ENCODE measurements around the gene CACNA1G.

Gene CACNA1G

DNA sequence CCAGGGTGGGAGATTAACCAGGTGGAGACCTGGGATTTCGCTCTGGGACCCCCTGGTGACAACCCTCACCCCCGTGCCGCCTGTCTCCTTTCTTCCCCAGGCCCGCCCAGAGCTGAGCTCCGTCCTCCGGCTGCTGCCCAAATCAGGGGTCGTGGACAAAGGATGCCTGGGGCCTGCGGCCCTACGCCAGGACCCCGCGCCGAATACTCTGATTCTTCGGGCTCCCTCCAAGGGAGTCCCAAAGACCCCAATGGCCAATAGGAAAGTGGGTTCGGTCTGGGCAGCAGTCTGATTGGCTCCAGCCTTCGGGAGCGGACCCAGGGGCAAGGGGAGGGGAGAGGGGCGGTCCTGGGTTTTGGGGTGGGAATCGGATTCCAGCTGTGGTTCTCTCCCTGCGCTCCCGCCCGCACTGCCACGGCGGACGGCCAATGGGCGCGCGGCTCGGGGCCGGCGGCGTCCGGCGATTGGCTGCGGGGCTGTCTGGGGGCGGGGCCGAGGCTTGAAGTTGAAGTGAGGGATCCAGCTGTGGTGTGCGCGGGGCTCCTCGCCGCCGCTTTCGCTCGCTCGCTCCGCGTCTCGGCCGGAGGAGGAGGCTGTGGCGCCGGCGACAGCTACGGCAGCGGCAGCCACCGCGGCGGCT lies at the start of gene CACNA1G:
Gene CACNA1G, plus strand, starts transcription at position 531 of the 640 bp plus-strand sequence. CDS start 745 bp downstream, outside the sequence.
- peak; percentile 35 for DNase-seq

DNA sequence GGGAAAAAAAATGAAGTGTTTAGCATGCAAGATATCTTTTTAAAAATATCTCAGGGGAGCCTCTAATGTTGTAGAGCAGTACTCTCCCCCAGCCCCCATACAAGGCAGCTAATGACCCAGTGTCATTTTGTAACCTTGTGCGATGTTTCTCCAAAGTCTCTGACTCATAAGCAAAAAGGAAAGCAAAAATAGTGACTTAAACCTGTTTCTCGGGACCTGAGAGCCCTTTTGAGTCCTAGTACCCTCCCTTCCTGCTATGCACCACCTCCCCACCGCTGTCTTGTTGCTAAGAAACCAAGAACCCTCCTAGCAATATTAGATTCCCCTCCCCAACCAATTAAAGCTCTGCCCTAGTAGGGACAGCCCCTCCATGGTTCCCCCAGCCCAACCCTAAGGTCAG lies 49.5 kb upstream of the CACNA1G start:
- no peak for DNase-seq

- DNase-seq: no peak
Measured at GRCh38 chr17:50513495-50513894, 47.0 kb upstream of the CACNA1G start.

DNA sequence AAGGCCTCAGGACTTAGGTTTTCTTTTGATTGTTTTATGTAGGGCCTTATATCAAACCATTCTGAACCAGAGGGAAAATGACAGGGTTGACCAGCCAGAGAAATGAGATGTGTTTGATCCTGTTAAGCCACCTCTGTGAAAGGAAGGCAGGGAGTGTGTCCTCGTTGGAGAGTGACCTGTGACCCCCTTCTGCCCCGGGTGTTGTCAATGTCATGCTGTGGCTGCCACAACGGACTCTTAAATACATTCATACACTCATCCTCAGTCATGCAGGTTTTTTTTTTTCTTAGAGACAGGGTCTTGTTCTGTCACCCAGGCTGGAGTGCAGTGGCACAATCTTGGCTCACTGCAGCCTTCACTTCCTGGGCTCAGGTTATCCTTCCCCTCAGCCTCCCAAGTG lies 46.1 kb upstream of the CACNA1G start:
- no peak for DNase-seq

DNA sequence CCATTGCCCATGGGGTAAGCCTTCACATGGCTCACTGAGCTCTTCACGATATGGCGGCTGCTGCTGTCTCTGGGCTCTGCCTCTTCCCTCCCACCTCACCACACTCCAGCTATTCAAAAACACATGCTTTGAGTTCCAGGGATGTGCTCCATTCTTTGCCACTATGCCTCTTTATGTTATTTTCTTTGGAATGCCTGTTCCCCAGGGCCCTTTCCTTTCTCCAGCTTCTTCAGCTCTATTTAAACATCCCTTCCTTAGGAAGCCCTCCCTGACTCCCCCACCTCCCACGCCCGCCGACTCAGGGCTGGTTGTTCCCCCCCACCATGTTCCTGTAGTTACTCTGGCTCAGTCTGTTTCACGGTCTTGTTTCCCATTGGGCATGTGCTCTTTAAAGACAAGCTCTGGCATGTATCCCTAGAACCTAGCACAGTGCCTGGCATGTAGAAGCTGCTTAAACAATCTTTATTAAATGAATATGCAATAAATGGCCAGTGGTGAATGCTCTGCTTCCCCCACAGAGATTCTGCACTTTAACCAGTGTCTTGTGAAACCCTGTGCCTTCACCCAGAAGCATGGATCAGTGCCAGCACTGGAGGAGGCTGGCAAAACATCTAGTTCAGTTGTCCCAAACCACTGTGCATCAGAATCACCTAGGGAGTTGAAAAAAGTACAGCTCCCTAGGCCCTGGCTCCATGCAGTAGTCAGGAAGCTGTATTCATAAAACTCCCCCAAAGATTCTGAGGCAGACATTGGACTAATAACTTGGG lies 45.4 kb upstream of the CACNA1G start:
- no peak for DNase-seq

GRCh38 chr17:50517011-50517410 lies 43.5 kb upstream of the CACNA1G start:
- DNase-seq: no peak

- DNase-seq: no peak
Measured at GRCh38 chr17:50517504-50518383, 42.8 kb upstream of the CACNA1G start.

- no peak for DNase-seq
Measured at GRCh38 chr17:50518384-50519023, 42.0 kb upstream of the CACNA1G start.

DNA sequence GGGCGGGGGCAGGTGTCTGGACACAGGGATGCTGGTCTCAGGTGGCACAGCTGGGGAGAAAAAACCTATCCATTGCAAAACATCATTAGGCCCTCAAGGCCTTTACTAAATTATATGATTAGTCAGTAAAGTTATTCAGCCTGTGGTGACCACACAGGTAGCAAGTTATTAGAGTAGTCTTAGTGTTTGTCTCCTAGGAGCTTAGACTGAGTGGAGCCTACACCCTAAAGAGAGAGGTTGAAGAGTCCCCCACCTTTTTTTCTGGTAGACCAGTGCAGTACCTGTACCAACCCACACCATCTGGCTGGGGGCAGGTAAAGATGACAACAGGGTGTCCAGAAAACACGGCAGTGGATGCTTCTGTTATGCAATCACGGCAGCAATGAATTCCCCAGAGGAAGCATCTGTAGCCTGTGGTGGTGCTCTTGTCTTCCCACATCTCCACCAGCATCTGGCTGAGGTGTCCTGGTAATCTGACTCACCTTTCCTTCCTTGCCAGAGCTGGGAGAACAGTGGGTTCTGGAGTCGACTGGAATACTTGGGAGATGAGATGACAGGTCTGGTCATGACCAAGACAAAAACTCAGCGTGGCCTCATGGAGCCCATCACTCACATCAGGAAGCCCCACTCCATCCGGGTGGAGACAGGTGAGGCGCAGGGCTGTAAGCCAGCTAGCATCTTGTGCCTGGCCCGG lies 41.2 kb upstream of the CACNA1G start:
- DNase-seq: no peak

DNA sequence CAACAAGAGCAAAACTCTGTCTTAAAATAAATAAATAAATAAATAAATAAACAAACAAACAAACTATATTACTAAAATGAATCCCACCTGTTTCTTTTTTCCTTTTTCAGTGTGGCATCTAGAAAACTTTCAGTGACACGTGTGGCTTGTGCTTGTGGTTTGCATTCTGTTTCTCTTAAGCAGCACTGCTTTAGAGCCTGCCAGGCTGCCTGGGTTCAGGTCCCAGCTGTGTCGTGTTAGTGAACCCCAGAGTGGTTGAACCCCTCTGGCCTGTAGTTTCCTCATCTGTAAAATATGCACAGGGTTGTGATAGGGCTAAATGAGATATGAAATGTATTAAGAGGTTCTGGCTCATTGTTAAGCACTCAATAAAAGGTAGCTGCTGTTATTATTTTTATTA lies 40.0 kb upstream of the CACNA1G start:
- no peak for DNase-seq

DNA sequence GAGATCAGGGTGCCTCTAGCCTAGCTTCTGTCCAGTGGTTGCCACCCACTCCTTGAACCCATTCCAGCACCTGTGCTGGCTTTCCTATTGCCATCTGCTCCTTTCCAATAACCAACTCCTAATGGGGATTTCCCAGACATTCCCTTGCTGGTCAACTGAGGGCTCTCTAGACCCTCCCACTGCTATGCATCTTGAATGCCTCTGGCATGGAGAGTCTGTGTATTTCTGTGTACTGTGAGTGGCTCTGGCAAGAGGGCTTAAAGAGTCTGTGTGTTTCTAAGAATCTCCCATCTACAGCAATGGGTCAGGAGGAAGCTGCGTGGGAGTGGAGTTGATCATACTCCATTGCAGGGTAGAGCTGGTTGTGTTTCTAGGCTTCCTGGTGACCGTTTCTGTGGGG lies 39.0 kb upstream of the CACNA1G start:
- DNase-seq: no peak

DNA sequence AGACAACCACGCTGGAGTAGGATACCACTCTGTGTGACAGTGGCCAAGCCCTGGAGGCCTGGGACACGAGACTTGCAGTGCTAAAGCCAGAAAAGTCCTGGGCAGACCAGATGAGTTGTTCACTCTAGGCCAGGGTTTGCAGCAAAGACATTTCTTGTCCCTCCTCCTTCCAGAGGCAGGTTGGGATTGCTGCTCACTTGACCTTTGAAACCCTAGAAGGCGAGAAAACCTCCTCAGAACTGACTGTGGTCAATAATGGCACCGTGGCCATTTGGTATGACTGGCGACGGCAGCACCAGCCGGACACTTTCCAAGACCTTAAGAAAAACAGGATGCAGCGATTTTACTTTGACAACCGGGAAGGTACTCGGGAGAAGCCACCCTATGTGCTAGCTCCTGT lies 37.7 kb upstream of the CACNA1G start:
- DNase-seq: no peak

DNA sequence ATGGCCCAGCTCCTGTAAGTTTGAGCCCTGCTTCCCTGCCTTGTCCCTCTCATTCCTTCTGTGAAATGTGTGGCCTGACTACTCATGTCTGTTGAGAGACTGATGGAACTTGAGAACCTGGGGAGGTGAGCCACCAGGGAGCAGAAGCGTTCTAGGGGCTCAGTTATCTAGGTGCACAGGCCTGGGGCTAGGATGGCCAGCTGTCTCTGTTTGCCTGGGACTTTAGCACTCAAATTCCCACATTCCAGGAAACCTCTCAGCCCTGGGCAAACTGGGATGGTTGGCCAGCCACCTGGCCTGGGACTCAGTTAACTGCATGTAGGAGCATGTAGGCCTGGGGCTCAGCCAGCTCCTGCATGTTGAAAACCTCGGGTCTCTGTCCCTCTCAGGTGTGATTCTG lies 37.3 kb upstream of the CACNA1G start:
- no peak for DNase-seq

DNA sequence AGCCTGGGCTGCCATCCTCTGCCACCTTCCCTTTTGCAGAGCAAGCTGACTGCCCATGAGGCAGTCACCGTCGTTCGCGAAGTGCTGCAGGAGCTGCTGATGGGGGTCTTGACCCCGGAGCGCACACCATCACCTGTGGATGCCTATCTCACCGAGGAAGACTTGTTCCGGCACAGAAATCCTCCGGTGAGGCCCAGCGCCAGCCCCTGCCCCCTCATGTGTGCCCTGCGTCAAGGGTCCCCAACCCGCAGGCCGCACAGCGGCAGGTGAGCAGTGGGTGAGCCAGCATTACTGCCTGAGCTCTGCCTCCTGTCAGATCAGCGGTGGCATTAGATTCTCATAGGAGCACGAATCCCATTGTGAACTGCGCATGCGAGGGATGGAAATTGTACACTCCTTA lies 35.7 kb upstream of the CACNA1G start:
- DNase-seq: no peak

DNA sequence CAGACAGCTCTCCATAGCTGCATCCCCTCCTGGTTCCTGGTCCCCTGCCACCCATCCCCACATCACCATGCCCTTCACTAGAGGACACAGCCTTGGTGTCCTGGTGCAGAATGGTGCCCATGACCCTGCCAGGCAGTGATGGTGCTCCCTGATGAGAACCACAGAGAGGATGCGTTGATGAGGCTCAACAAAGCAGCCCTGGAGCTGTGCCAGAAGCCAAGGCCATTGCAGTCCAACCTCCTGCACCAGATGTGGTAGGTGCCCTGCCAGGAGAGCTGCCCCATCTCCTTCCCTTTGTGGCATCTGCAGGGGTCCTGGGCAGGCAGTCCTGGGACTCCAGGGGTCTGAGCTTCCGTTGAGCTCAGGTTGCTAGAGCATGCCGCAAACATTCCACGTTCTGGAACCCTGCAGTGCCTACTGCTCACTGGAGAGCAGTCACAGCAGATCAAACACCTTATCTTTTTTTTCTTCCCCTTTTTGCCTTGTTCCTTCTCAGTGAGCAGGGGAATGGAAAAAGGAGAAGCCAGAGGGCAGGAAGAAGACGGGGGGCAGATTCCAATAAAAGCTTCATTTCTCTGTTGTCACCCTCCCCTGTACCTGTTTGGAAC lies 33.3 kb upstream of the CACNA1G start:
- DNase-seq: no peak

- DNase-seq: no peak
Measured at GRCh38 chr17:50527949-50528474, 32.5 kb upstream of the CACNA1G start.

GRCh38 chr17:50529849-50530248 lies 30.7 kb upstream of the CACNA1G start:
- no peak for DNase-seq

DNA sequence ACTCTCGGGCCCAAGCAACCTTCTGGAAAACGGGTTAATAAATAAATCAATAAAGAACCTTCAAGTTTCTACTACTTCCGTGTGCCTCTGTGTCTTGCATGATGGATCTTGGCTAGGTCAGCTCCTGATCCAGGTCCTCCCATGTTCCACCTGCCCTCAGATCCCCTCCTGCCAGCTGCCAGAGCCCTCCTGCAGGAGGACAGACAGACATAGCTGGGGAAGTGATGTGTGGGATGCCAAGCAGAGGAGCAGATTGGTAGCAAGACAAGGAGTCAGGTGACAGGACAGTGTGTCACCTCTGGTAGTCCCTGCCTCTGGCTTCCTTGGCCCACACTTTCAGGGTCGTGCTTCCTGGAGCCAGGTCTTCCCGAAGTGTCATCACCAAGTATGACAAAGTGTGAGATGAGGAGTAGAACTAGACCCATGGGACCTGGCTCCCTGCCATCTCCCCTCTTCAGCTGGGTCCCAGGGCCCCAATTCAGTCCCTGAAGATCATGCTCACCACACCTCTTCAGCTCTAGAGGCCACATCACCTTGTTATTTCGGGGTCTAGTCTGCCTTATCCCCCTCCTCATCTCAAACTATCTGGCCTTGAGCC lies 29.0 kb upstream of the CACNA1G start:
- no peak for DNase-seq

- DNase-seq: no peak
Measured at GRCh38 chr17:50532452-50533024, 28.0 kb upstream of the CACNA1G start, which contains the start of gene EPN3. Gene EPN3 (plus strand): TSS chr17:50532735. CDS start chr17:50536557, 3,822 bp downstream.

GRCh38 chr17:50533185-50533584 lies 27.3 kb upstream of the CACNA1G start:
- DNase-seq: no peak

DNA sequence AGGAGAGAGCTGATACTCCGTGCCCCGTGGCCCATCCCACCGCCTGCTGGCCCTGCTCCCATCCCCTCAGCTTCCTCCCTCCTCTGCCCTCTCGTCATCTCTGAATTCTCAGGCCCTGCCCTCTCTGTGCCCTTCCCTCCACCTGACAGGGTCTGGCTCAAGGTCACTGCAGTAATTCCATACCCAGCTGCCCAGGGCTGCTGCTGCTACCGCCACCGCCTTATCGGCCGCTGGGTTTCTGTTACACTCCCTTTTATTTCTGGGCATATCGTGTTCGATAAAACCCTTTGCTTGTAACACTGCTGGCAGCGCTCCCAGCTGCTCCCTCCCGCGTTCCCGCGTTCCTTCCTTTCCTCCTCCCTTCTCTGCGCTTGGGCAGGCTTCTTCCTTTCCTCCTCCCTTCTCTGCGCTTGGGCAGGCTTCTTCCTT lies 26.8 kb upstream of the CACNA1G start:
- DNase-seq: peak; percentile 9
